K562 (cell line): ENCODE data around the gene DHRS11. TPM values are rescaled to one million over a fixed set of nuclear protein-coding genes. Genes with fewer than 3 reads are reported as not detected.

Source experiments
- ATAC-seq: fragments of 200-7000 bp; cut with Tn5 transposase; 3 replicates; pipeline ENCODE4 v1.9.1; 2020; ENCODE audit warnings: moderate library complexity
- BruUV-seq: library from RNA; stranded (reverse); fragments of 400-500 nt; replicated peaks from 2 replicates; lab custom pipeline; 2021; lab: Mats Ljungman, UMichigan
- CTCF ChIA-PET: fragments of 300-600 bp; formaldehyde crosslinking; extraction: SDS; loops from one replicate; lab custom pipeline; 2021; ENCODE audit warnings: low intra/inter-chr PET ratio; lab: Yijun Ruan, JAX
- POLR2A ChIA-PET: fragments of 300-600, 350-650 bp; sonication (Branson Sonifier 250); formaldehyde crosslinking; extraction: SDS; loops from one replicate; lab custom pipeline; 2021; ENCODE audit warnings: antibody characterized with exemption, inconsistent platforms; lab: Yijun Ruan, JAX
- DNase-seq, 4 experiments: peaks; one replicate each; pipeline versions ENCODE4 v3.0.0 to v3.0.0-alpha.2; 2011 to 2018; ENCODE audit warnings: low spot score in 3 of 4, mixed read lengths in 3 of 4; ENCODE audit errors: extremely low read depth in 1 of 4
- FAIRE-seq: peaks from 2 replicates; lab custom pipeline; 2011; peaks lifted over from hg19 to GRCh38; lab: Jason Lieb, UNC
- H2AFZ ChIP-seq: 2 replicates; pipeline ENCODE4 v1.6.0; 2011; ENCODE audit warnings: low read depth, low read length, control low read depth, inconsistent platforms
- H3K27ac ChIP-seq: fragments of 200-600 bp; 3 replicates; pipeline ENCODE4 v1.8.0; 2011; ENCODE audit warnings: low read depth, mild to moderate bottlenecking, control low read depth, inconsistent platforms, low read length, moderate library complexity, mixed read lengths; ENCODE audit errors: extremely low read depth
- H3K27me3 ChIP-seq, 2 experiments: fragments of 300-600 bp in 1 of 2; 2 replicates in 1 of 2; 3 replicates in 1 of 2; pipeline versions ENCODE4 v1.6.0 to v1.8.0; 2011; ENCODE audit warnings: inconsistent platforms in 2 of 2, low read length in 2 of 2, mild to moderate bottlenecking in 1 of 2, mixed read lengths in 1 of 2, moderate library complexity in 1 of 2; ENCODE audit not compliant: control insufficient read depth in 2 of 2, insufficient read depth in 2 of 2
- H3K36me3 ChIP-seq: fragments of 300-600 bp; 3 replicates; pipeline ENCODE4 v1.8.0; 2011; ENCODE audit warnings: mild to moderate bottlenecking, low read length, inconsistent platforms; ENCODE audit not compliant: control insufficient read depth, insufficient read depth
- H3K4me1 ChIP-seq, 2 experiments: fragments of 200-600 bp in 1 of 2; replicated peaks in 1 of 2; 2 replicates in 1 of 2; 3 replicates in 1 of 2; pipeline versions ENCODE4 v1.5.1 to v1.8.0; 2011; ENCODE audit warnings: inconsistent platforms in 2 of 2, low read length in 2 of 2, mild to moderate bottlenecking in 1 of 2, mixed read lengths in 1 of 2, moderate library complexity in 1 of 2; ENCODE audit not compliant: control insufficient read depth in 2 of 2, insufficient read depth in 2 of 2
- H3K4me2 ChIP-seq: 2 replicates; pipeline ENCODE4 v1.6.1; 2011; ENCODE audit warnings: low read length, control low read depth, inconsistent platforms, mixed read lengths; ENCODE audit not compliant: insufficient read depth
- H3K4me3 ChIP-seq: fragments of 200-600 bp; sonication (generic), shearing (Covaris generic); 2 replicates; pipeline ENCODE4 v1.5.1; 2016; ENCODE audit warnings: control low read depth, inconsistent platforms
- H3K79me2 ChIP-seq: fragments of 200-600 bp; 3 replicates; pipeline ENCODE4 v1.8.0; 2011; ENCODE audit warnings: low read length, inconsistent platforms; ENCODE audit not compliant: control insufficient read depth, insufficient read depth
- H3K9ac ChIP-seq, 2 experiments: 2 replicates each; pipeline versions ENCODE4 v1.6.0 to v1.6.1; 2011; ENCODE audit warnings: low read depth in 2 of 2, low read length in 2 of 2, control low read depth in 1 of 2, inconsistent platforms in 1 of 2, mild to moderate bottlenecking in 1 of 2, mixed read lengths in 1 of 2; ENCODE audit not compliant: insufficient read depth in 1 of 2
- H3K9me1 ChIP-seq: one replicate; pipeline ENCODE4 v1.6.0; 2011; ENCODE audit warnings: inconsistent platforms, mild to moderate bottlenecking, low read length, moderate library complexity; ENCODE audit not compliant: control insufficient read depth, insufficient read depth
- H3K9me3 ChIP-seq: replicated peaks from 2 replicates; pipeline ENCODE4 v1.5.1; 2011; ENCODE audit warnings: low read depth, low read length, inconsistent platforms; ENCODE audit not compliant: control insufficient read depth, insufficient read depth
- H4K20me1 ChIP-seq: replicated peaks from 2 replicates; pipeline ENCODE4 v1.6.1; 2011; ENCODE audit warnings: low read length, inconsistent platforms, mixed read lengths; ENCODE audit not compliant: control insufficient read depth, insufficient read depth
- HNRNPH1 ChIP-seq: fragments of 200-400 bp; formaldehyde crosslinking; optimal IDR thresholded peaks from 2 replicates; pipeline ENCODE3; 2017; ENCODE audit warnings: low read depth, mild to moderate bottlenecking, low read length, moderate library complexity
- KHSRP ChIP-seq: fragments of 450-650 bp; IDR thresholded peaks from 2 replicates; pipeline ENCODE4 v1.6.1; 2017
- RBM15 ChIP-seq: fragments of 200-400 bp; formaldehyde crosslinking; IDR thresholded peaks from 2 replicates; pipeline ENCODE4 v1.6.1; 2018; ENCODE audit warnings: mild to moderate bottlenecking, low read length, moderate library complexity; ENCODE audit not compliant: insufficient read depth
- RBM34 ChIP-seq: fragments of 200-400 bp; formaldehyde crosslinking; IDR thresholded peaks from 2 replicates; pipeline ENCODE4 v1.6.1; 2018; ENCODE audit warnings: low read length, borderline replicate concordance; ENCODE audit not compliant: insufficient read depth
- RUNX1 ChIP-seq: sonication (generic); IDR thresholded peaks from 2 replicates; pipeline ENCODE4 v1.6.1; 2016; ENCODE audit warnings: antibody characterized with exemption, low read depth
- SLC30A9 ChIP-seq: fragments of 250-450 bp; sonication (Bioruptor Pico); IDR thresholded peaks from 2 replicates; pipeline ENCODE4 v1.8.0; 2022; ENCODE audit warnings: mild to moderate bottlenecking, moderate library complexity
- YBX1 ChIP-seq: fragments of 450-650 bp; IDR thresholded peaks from 2 replicates; pipeline ENCODE4 v1.7.1; 2016; ENCODE audit warnings: mild to moderate bottlenecking
- ZNF668 ChIP-seq: fragments of 250-450 bp; sonication (Bioruptor Pico); IDR thresholded peaks from 2 replicates; pipeline ENCODE4 v1.8.0; 2022; ENCODE audit warnings: mild to moderate bottlenecking, inconsistent platforms
- WGBS: fragments of 100-300 bp; shearing (Covaris generic); methylation state at CpG from one replicate; pipeline ENCODE4 v1.1.6; 2016; ENCODE audit warnings: low coverage, mixed read lengths; ENCODE audit not compliant: insufficient coverage; ENCODE audit errors: missing lambda C conversion rate; 5-methylcytosine and 5-hydroxymethylcytosine counted together
- in situ Hi-C: fragments of 300-500 bp; cut with MboI; formaldehyde crosslinking; loops from 4 replicates; pipeline ENCODE4 v1.15.0; 2018; ENCODE audit warnings: inconsistent platforms, mixed read lengths
- intact Hi-C: fragments of 100-400 bp; cut with micrococcal nuclease; formaldehyde crosslinking; loops from 2 replicates; pipeline ENCODE4 v1.14.2; 2022
- polyA plus RNA-seq, 8 experiments: library from polyadenylated mRNA; depleted of rRNA in 4 of 8; stranded (reverse) in 5 of 8; unstranded in 3 of 8; fragments of >200 nt; fragmentation: Nextera tagmentation in 2 of 8; fragmentation: Illumina TruSeq in 1 of 8; extraction: Ambion mirVana in 2 of 8; extraction: Trizol in 1 of 8; gene quantifications; 2 replicates each; pipeline versions ENCODE4 v1.2.1 to v1.2.3, GENCODE V29; 2011 to 2014; ENCODE audit warnings: inconsistent platforms in 1 of 8, missing spikeins in 1 of 8
- total RNA-seq, 7 experiments: library from RNA; depleted of rRNA in 6 of 7; stranded (reverse); fragments of >200 nt in 6 of 7; fragmentation: Illumina TruSeq in 2 of 7; extraction: Trizol in 2 of 7; gene quantifications; 2 replicates each; pipeline versions ENCODE4 v1.2.1 to v1.2.3, GENCODE V29; 2011 to 2021; ENCODE audit warnings: low replicate concordance in 1 of 7
- TF ChIP-seq, protein P1 (sequence below): sonication (generic); formaldehyde crosslinking; IDR thresholded peaks from 2 replicates; pipeline ENCODE4 v1.8.1; 2022; ENCODE audit warnings: missing genetic modification reagents
- TF ChIP-seq, protein P2 (sequence below): fragments of 450-650 bp; conservative IDR thresholded peaks from 2 replicates; pipeline ENCODE4 v1.6.1; 2016; ENCODE audit warnings: missing genetic modification characterization, low read depth, mild to moderate bottlenecking, control low read depth, missing compliant biosample characterization
- TF ChIP-seq, protein P3 (sequence below): fragments of 250-450 bp; sonication (Bioruptor Pico); IDR thresholded peaks from 2 replicates; pipeline ENCODE4 v1.4.0; 2020; ENCODE audit warnings: mild to moderate bottlenecking, moderate library complexity, borderline replicate concordance

Gene DHRS11
- total and polyA plus RNA-seq, 9 of the 15 experiments (the other 6 are each of a cell fraction or from before 2014, with no cell fraction given), result 15.2 to 123 (median 59.8) TPM

DNA sequence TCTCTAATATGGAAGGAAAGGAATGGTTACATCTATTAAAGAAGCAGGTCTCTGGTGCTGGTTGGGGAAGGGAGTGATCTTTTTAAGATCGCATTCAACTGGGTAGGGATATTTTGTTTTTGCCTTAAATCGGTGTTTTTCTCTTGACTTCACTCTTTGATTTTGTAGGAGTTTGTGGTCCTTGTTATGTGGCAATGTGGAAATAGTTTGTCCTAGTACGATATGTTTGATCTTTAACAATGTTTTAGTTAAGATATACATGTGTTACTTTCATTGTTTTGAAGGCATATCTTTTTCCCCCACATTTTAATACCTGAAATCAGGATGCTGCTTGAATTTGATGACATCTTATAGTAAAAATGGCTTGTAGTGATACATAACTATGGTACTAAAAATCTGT is 38.2 kb upstream of the DHRS11 start:
- in situ Hi-C loops (no loop called here), intact Hi-C loops (no loop called here)
- DNase-seq (no peak), FAIRE-seq (no peak), ATAC-seq (no peak)
- no peak overlapping the region for H2AFZ ChIP-seq
- H3K79me2 ChIP-seq, result peaks cover 76% of the 10 kb centered on the region
- H3K4me3 ChIP-seq, result no peak overlapping the region
- H3K27ac ChIP-seq, result no peak overlapping the region
- H4K20me1 ChIP-seq, result 0 out of 2 replicates have a peak, but pooled peaks cover 4% of the 10 kb centered on the region
- no peaks in the 10 kb centered on the region for H3K9me3 ChIP-seq
- no peak overlapping the region for H3K9ac ChIP-seq
- BruUV-seq, result TSS peak; percentile 1
- no peak overlapping the region for H3K4me2 ChIP-seq
- no peaks in the 10 kb centered on the region; a peak in 1 of 5 replicates for H3K4me1 ChIP-seq
- ChIA-PET CTCF (no interaction called here), POLR2A (interaction anchor here (1.2 kb wide), 1 partner anchor 10 kb away, joined by 5 read pairs; no protein-coding TSS in a partner anchor)
- H3K27me3 ChIP-seq, result no peaks in the 10 kb centered on the region
- 86% methylated on average over 3 of the region's 3 CpGs for WGBS
- peaks cover 70% of the 10 kb centered on the region for H3K36me3 ChIP-seq
- H3K9me1 ChIP-seq, result no peaks in the 10 kb centered on the region
- TF ChIP-seq RBM15 (no peak), RBM34 (no peak), RUNX1 (no peak)
- TF ChIP-seq, protein P1, sequence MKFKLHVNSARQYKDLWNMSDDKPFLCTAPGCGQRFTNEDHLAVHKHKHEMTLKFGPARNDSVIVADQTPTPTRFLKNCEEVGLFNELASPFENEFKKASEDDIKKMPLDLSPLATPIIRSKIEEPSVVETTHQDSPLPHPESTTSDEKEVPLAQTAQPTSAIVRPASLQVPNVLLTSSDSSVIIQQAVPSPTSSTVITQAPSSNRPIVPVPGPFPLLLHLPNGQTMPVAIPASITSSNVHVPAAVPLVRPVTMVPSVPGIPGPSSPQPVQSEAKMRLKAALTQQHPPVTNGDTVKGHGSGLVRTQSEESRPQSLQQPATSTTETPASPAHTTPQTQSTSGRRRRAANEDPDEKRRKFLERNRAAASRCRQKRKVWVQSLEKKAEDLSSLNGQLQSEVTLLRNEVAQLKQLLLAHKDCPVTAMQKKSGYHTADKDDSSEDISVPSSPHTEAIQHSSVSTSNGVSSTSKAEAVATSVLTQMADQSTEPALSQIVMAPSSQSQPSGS, result no peak

DNA sequence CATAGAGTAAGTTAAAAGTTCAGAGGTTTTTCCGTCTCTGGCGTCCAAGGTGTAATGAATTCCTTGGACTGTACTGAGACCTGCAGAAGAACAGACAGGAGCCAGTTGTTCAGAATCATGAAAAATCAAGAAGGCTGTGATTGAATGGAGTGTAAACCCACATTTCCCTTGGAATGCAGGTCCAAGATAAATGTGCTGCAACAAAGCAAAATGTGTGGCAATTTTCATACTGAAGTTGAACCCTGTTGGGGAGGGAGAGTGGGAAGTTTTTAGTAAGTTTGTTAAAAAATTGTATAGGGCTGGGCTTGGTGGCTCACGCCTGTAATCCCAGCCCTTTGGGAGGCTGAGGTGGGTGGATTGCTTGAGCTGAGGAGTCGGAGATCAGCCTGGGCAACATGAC is 25.6 kb upstream of the DHRS11 start:
- Histone ChIP-seq H2AFZ (no peak overlapping the region), H3K36me3 (peaks cover 81% of the 10 kb centered on the region), H3K79me2 (peaks cover 18% of the 10 kb centered on the region; the same call in 2 of the 3 replicates), H3K9ac (no peak overlapping the region), H3K9me1 (no peaks in the 10 kb centered on the region), H3K27me3 (no peaks in the 10 kb centered on the region), H3K9me3 (no peaks in the 10 kb centered on the region), H4K20me1 (no peaks in the 10 kb centered on the region), H3K4me3 (no peak overlapping the region), H3K27ac (no peak overlapping the region), H3K4me1 (no peaks in the 10 kb centered on the region), H3K4me2 (no peak overlapping the region)
- ChIA-PET POLR2A (interaction anchor here (0.9 to 2.5 kb wide), 7 partner anchors 9 to 36 kb away, joined by 3 to 7 read pairs (median 3); partner anchors contain the start of genes MRM1 and PIGW), CTCF (no interaction called here)
- in situ Hi-C loops (no loop called here), intact Hi-C loops (no loop called here)
- ATAC-seq (no peak), FAIRE-seq (no peak), DNase-seq (no peak)
- 94% methylated on average over 4 of the region's 4 CpGs for WGBS
- no TSS peak for BruUV-seq
- no peak for TF ChIP-seq ZNF668
- TF ChIP-seq, protein P2, sequence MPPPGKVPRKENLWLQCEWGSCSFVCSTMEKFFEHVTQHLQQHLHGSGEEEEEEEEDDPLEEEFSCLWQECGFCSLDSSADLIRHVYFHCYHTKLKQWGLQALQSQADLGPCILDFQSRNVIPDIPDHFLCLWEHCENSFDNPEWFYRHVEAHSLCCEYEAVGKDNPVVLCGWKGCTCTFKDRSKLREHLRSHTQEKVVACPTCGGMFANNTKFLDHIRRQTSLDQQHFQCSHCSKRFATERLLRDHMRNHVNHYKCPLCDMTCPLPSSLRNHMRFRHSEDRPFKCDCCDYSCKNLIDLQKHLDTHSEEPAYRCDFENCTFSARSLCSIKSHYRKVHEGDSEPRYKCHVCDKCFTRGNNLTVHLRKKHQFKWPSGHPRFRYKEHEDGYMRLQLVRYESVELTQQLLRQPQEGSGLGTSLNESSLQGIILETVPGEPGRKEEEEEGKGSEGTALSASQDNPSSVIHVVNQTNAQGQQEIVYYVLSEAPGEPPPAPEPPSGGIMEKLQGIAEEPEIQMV, result no peak
- TF ChIP-seq, protein P3, sequence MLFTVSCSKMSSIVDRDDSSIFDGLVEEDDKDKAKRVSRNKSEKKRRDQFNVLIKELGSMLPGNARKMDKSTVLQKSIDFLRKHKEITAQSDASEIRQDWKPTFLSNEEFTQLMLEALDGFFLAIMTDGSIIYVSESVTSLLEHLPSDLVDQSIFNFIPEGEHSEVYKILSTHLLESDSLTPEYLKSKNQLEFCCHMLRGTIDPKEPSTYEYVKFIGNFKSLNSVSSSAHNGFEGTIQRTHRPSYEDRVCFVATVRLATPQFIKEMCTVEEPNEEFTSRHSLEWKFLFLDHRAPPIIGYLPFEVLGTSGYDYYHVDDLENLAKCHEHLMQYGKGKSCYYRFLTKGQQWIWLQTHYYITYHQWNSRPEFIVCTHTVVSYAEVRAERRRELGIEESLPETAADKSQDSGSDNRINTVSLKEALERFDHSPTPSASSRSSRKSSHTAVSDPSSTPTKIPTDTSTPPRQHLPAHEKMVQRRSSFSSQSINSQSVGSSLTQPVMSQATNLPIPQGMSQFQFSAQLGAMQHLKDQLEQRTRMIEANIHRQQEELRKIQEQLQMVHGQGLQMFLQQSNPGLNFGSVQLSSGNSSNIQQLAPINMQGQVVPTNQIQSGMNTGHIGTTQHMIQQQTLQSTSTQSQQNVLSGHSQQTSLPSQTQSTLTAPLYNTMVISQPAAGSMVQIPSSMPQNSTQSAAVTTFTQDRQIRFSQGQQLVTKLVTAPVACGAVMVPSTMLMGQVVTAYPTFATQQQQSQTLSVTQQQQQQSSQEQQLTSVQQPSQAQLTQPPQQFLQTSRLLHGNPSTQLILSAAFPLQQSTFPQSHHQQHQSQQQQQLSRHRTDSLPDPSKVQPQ (CRISPR knock-in tag), result no peak
- TF ChIP-seq YBX1, result no peak
- TF ChIP-seq HNRNPH1, result no peak
- TF ChIP-seq SLC30A9 (CRISPR knock-in tag), result no peak
- no peak for TF ChIP-seq KHSRP
